Stimulated activated CD8-positive, alpha-beta memory T cell treated with anti-CD3 and anti-CD28 coated beads, Interleukin-7, amount 100 ng/mL, for 48 hours (primary cell): ENCODE results near the gene PCBD1.

Experiments used
- DNase-seq, 2 donors: peaks; one replicate each; pipeline ENCODE4 v3.0.0-alpha.2; 2020; ENCODE audit warnings: low read depth in 1 of 2; ENCODE audit errors: extremely low read depth in 1 of 2

The PCBD1 gene

GRCh38 chr10:70905071-70906021, 17.0 kb upstream of the PCBD1 start:
- no peak for DNase-seq

- DNase-seq = peak in 1 of 2 donors; percentile 8
Measured at GRCh38 chr10:70903262-70903921, 15.0 kb upstream of the PCBD1 start.

GRCh38 chr10:70902661-70903261, 14.4 kb upstream of the PCBD1 start:
- DNase-seq = no peak

GRCh38 chr10:70901276-70901878, 13.0 kb upstream of the PCBD1 start:
- no peak for DNase-seq

GRCh38 chr10:70899096-70899495, 10.7 kb upstream of the PCBD1 start:
- no peak for DNase-seq

GRCh38 chr10:70898687-70899086, 10.3 kb upstream of the PCBD1 start:
- no peak for DNase-seq

GRCh38 chr10:70896551-70896950, 8.2 kb upstream of the PCBD1 start:
- no peak for DNase-seq

GRCh38 chr10:70894416-70894815, 6.1 kb upstream of the PCBD1 start:
- DNase-seq = no peak

GRCh38 chr10:70893227-70894006, 5.1 kb upstream of the PCBD1 start:
- DNase-seq = no peak

- no peak for DNase-seq
Measured at GRCh38 chr10:70892631-70893030, 4.3 kb upstream of the PCBD1 start.

- no peak for DNase-seq
Measured at GRCh38 chr10:70891627-70892026, 3.3 kb upstream of the PCBD1 start.

GRCh38 chr10:70890917-70891431, 2.6 kb upstream of the PCBD1 start:
- DNase-seq = no peak

GRCh38 chr10:70889291-70889690, 926 bp upstream of the PCBD1 start:
- DNase-seq = no peak

GRCh38 chr10:70886921-70887665, 1.3 kb downstream of the PCBD1 start:
- DNase-seq = no peak

GRCh38 chr10:70885931-70886903, 2.1 kb downstream of the PCBD1 start:
- DNase-seq = no peak

- no peak for DNase-seq
Measured at GRCh38 chr10:70885481-70885880, 2.9 kb downstream of the PCBD1 start.

GRCh38 chr10:70884741-70885140, 3.6 kb downstream of the PCBD1 start:
- DNase-seq = no peak

GRCh38 chr10:70880077-70880534, 8.3 kb downstream of the PCBD1 start:
- peak; percentile 38 to 56 for DNase-seq
